Activated naive CD4-positive, alpha-beta T cell treated with anti-CD3 and anti-CD28 coated beads, Interleukin-2, amount 50 U/mL, for 72 hours (primary cell): ENCODE data around the gene HSPA1L. TPM values are rescaled to one million over a fixed set of nuclear protein-coding genes. Genes with fewer than 3 reads are reported as not detected.

Experiments used
- ATAC-seq, 2 donors: fragments of 150-1000 bp; cut with Tn5 transposase; 2 replicates each; pipeline ENCODE4 v1.10.0; 2021; ENCODE audit warnings: mild to moderate bottlenecking in 2 of 2, moderate library complexity in 2 of 2
- DNase-seq, 2 donors: peaks; one replicate each; pipeline ENCODE4 v3.0.0; 2021 to 2022; ENCODE audit warnings: low spot score in 2 of 2
- H3K27ac Mint-ChIP-seq, 2 donors: one replicate each; pipeline ENCODE4 v1.8.0; 2022; ENCODE audit warnings: mild to moderate bottlenecking in 2 of 2, mixed read lengths in 2 of 2
- H3K36me3 Mint-ChIP-seq, 2 donors: one replicate each; pipeline ENCODE4 v1.8.0; 2022; ENCODE audit warnings: mixed read lengths in 2 of 2
- H3K9me3 Mint-ChIP-seq, 2 donors: one replicate each; pipeline ENCODE4 v1.8.0; 2022; ENCODE audit warnings: mixed read lengths in 2 of 2
- total RNA-seq, 2 donors: library from RNA; stranded (reverse); gene quantifications; one replicate each; pipeline ENCODE4 v1.2.3, GENCODE V29; 2022

The HSPA1L gene
- total RNA-seq, 2 donors from 2014 or later, result 2.3 to 2.8 TPM

DNA sequence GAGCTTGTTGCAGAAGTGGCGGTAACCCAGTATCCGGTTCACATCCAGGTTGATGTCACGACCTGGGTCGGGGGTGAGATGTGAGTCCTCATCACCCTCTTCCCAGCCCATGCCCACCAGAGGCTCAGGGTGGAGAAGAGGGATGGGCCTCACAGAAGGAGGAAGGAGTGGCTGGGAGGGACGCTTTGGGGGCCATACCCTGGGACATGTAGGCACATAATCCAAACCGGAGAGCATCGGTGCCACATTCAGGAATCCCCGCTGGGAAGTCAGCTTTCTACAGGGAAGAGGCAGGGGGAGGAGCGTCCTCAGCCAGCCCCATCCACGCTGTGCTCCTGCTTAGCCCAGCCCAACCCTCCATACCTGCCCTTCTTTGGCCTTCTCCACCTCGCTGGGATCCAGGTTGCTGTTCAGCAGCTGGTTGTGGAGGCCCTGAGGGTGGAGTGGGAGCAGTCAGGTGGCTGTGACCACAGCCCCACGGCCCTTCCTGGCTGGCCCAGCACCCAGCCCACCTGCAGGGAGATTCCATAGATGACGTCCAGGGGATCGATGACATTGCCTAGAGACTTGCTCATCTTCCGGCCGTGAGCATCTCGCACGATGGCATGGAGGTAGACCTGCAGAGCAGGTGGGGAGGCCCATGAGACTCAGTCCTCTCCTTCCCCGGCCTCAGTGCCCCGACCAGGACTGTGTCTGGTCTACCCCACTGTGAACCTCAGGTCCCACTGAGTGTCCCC lies 34.4 kb downstream of the HSPA1L start:
- ATAC-seq, result no peak
- Mint-ChIP-seq H3K36me3 (peaks cover 0 to 11% of the 10 kb centered on the region in 2 donors), H3K9me3 (no peaks in the 10 kb centered on the region), H3K27ac (peak overlapping the region in 1 of 2 donors; percentile 63)
- DNase-seq, result no peak

DNA sequence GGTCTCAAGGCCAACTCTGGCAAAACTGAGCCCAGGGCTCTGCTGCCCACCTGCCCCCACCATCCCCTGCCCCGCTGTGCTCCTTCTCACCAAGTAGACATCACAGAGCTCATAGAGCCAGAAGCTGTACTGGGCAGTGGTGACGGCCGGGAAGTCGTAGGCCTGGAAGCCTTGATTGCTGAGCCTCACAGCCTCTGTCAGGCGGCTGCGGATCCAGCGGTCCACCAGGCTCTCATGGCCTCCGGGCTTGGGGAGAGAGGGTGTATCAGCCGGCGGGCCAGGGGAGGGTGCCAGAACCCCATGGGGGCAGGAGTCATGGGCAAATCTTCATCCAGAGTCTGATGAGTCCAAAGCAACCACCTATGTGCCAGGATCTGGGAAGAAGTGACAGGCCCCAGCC lies 35.2 kb downstream of the HSPA1L start:
- ATAC-seq (no peak), DNase-seq (no peak)
- Mint-ChIP-seq H3K9me3 (no peaks in the 10 kb centered on the region), H3K27ac (no peak overlapping the region), H3K36me3 (peaks cover 0 to 11% of the 10 kb centered on the region in 2 donors)

DNA sequence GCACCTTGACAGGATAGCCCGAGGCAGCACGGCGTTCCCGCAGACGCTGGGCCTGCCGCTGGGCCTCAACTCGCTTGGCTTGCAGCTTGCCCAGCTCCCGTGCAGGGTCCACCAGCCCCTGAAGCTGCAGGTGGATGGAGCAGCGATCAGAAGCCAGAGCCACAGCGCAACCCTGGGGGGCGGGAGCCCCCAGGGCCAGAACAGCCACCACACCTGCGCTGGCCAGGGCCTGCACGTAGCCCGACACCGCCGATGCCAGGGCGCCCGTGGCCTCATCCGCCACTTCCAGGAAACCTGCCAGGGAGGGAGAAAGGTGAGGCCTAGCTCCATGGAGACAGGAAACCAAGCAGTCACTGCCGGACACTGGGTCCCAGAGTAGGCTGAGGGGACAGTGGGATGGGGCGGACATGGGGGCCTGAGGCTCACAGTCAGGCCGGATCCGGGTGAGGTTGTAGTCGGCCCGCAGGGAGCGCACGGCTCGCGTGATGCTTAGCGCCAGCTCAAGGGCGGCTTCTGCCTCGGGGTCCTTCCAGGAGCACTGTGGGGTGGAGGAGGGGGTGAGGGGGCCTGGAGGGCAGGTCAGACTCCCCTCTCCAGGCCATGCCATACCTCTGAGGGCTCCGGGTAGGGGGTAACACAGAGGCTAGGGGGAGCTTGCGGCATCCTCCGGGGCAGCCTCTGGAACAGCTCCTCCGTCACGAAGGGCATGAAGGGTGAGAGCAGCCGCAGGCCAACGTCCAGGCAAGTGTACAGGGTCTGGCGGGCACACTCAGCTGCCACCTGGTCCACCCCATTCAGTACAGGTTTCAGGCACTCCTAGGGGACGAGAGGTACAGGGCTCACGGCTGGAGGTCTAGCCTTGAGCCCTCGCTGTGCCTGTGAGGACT lies 35.8 kb downstream of the HSPA1L start:
- Mint-ChIP-seq H3K27ac (no peak overlapping the region), H3K9me3 (no peaks in the 10 kb centered on the region), H3K36me3 (peaks cover 0 to 9% of the 10 kb centered on the region in 2 donors)
- DNase-seq (no peak), ATAC-seq (no peak)

DNA sequence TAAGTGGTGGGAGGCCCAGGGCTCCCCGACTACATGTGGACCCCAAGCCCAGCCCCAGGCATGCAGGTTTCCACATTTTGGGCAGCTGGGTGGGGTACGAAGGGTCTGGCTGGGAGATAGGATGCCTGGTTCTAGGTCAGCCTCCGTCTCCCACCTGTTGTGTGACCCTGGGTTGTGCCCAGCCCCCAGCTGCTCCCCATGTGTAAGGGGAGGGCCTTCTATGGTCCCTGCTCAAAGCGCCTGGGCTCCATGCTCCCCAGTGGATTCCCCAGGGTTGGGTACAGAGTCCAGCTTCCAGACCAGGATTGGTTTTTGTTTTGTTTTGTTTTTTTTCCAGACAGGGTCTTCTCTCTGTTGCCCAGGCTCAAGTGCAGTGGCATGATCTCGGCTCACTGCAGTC lies 36.9 kb downstream of the HSPA1L start:
- DNase-seq, result no peak
- H3K9me3 Mint-ChIP-seq, result no peaks in the 10 kb centered on the region
- no peak for ATAC-seq
- peaks cover 0 to 5% of the 10 kb centered on the region in 2 donors for H3K36me3 Mint-ChIP-seq
- no peak overlapping the region for H3K27ac Mint-ChIP-seq

DNA sequence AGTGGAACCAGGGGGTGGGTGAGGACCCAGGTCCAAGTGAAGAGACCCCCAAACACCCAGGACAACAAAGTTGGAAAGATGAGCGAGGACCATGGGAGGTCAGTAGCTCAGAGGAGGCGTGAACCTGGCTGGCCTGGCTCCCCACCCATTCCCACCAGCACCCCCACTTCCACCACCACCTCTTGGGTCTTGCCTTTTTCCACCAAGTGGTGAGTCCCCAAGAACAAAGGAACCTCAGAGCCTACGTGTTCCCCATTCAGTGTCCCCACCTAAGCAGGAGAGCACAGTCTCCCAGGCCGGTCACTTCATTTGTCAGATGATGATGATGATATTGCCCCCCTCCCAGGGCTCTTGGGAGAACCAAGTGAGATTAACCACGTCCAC lies 37.4 kb downstream of the HSPA1L start:
- Mint-ChIP-seq H3K36me3 (peaks cover 0 to 5% of the 10 kb centered on the region in 2 donors), H3K9me3 (no peaks in the 10 kb centered on the region), H3K27ac (no peak overlapping the region)
- DNase-seq, result no peak
- no peak for ATAC-seq

DNA sequence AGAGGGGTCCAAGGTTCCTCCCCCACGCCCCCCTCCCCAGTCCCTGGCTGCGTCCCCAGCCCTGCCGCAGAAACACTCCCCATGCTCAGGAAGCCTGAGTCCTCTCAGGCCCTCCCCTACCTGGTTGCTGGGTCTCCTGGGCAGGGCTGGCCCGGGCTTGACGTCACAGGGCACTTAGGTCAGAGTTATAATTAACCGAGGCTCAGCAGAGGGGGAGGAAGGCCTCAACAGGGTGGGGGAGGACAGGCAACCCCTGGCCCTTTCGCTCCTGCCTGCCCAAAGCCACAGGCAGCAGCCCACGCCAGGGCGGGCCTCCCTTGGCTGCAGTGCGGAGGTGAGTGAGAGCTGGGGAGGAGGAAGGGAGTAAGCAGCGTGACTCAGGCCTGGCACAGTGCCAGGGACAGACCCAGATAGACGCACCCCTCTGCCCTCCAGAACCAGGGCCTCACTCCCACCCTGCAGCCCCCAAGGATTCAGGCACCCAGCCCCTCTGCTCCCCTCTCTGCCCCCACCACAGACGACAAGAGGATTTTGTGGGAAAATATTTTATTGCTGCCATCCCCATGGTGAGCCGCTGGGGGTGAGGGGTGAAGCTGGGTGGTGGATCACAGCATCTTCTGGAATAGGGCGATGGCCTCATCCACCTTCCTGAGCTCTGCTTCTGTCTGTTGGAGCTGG lies 38.0 kb downstream of the HSPA1L start, which contains the start of gene VWA7:
VWA7 (minus strand) TSS at position 340 of the 678 bp plus-strand sequence. CDS start 549 bp downstream, outside the sequence.
- H3K27ac Mint-ChIP-seq, result peak within 1 kb of the TSS; percentile 29 to 63
- DNase-seq (peak; percentile 69 to 84), ATAC-seq (peak; percentile 92 to 94)
- no peaks in the 10 kb centered on the region for H3K9me3 Mint-ChIP-seq
- peaks cover 0 to 5% of the 10 kb centered on the region in 2 donors for H3K36me3 Mint-ChIP-seq

DNA sequence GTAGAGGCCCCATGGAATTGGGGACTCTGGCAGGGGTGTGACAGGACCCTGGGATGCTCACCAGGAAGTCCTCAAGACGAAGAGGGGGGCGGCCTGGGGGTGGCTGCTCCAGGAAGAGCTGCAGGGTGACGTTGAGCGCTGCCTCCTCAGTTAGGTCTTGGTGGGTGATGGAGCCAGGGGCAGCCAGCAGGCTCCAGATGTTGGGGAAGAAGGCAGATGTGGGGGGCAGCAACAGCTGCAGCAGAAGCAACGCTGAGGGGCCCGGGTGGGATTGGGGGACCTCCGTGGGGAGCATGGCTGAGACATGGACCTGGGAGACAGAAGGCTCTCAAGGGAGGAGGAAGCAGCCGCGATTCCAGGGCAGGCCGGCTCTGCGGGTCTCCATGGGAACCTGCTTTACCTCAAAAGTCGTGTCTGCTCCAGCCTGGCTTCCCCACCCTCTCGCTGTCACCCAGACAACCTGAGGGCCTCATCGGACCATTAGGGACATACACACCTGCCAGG lies 38.5 kb downstream of the HSPA1L start:
- H3K9me3 Mint-ChIP-seq, result no peaks in the 10 kb centered on the region
- ATAC-seq, result no peak
- no peak for DNase-seq
- peak overlapping the region; percentile 29 to 63 for H3K27ac Mint-ChIP-seq
- peaks cover 0 to 5% of the 10 kb centered on the region in 2 donors for H3K36me3 Mint-ChIP-seq

DNA sequence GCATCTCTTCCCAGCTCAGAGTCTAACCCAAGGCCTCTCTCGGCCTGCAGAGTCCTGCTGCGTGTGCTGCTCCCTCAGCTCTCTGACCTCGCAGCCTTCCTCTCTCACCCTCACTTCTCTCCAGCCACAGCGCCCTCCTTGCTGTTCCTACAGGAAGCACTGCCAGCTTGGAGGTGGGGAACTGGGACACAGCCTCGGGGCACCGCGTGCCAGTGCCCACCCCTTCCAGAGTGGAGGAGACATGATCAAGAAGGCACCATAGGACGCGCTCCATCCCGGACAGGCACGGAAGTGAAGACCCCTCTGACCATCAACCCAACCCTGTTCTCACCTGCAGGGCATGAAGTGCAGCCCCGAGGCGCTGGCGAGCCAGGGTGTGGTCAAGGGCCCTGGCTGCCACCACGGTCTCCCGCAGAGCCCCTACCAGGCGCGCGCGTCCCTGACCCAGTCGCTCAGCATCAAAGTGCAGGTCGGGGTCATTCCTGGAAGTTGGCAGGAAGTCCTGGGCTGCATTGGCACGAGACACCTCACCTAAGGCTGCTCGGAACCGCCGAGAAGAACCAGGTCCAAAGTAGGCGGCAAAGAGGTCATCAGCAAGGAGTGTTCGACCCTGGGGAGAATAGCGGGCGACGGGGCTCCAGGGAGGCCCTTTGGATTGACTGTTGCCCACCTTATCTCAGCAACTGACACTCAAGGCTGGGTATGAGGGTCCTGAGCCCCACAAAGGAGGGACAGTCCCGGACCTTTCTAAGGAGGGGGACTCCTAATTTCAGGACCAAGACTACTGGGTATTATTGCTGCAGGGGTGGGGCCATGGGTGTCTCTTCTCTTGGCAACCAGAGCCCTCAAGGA lies 39.2 kb downstream of the HSPA1L start:
- peak overlapping the region; percentile 29 to 63 for H3K27ac Mint-ChIP-seq
- ATAC-seq (no peak), DNase-seq (no peak)
- H3K9me3 Mint-ChIP-seq, result no peaks in the 10 kb centered on the region
- peaks cover 0 to 1% of the 10 kb centered on the region in 2 donors for H3K36me3 Mint-ChIP-seq

DNA sequence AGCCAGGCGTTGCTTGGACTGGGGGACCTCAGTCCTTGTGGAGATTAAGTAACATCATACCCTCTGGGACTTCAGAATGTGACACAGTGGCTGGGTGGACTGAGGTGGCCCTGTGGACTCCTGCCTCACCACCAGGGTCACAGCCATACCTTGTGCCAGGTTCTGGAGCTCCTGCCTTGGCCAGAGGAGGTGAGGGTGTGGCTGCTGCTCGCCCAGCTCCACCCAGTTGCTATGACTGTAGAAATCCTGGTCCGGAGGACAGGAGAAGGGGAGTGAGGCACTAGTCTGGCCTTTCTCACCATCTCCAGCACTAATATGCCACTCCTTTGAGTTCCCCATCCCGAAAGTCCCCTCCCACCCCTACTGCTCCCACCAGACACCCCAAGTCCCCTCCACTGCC lies 39.9 kb downstream of the HSPA1L start:
- DNase-seq, result no peak
- ATAC-seq, result no peak
- peak overlapping the region in 1 of 2 donors; percentile 63 for H3K27ac Mint-ChIP-seq
- H3K9me3 Mint-ChIP-seq, result no peaks in the 10 kb centered on the region
- H3K36me3 Mint-ChIP-seq, result no peaks in the 10 kb centered on the region

DNA sequence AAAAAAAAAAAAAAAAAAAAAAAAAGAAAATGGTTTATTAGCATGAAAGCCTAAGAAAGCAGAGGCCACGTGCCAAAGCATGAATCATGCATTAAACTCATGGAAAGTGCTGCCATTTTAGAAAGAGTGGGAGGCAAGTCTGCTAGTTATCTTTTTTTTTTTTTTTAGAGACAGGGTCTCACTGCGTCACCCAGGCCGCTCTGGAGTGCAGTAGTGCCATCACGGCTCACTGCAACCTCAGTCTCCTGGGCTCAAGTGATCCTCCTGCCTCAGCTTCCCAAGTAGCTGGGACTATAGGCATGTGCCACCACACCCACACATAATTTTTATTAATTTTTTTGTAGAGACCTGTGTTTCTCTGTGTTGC lies 43.1 kb downstream of the HSPA1L start:
- Mint-ChIP-seq H3K36me3 (no peaks in the 10 kb centered on the region), H3K9me3 (no peaks in the 10 kb centered on the region), H3K27ac (no peak overlapping the region)
- ATAC-seq (peak in 1 of 2 donors; percentile 52), DNase-seq (no peak)

DNA sequence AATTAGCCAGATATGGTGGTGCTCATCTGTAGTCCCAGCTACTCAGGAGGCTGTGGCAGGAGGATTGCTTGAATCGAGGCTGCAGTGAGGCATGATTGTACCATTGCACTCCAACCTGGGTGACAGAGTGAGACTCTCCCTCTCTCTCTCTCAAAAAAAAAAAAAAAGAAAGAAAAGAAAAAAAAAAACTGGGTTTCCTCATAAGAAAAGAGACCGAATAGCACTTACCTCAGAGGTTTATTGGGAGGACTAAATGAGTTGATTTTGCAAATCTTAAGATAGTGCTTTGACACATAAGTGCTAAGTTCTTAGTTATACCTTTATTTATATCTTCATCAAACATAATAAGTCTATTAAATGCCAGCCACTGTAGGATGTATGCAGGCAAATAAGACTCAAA lies 44.2 kb downstream of the HSPA1L start:
- H3K9me3 Mint-ChIP-seq, result no peaks in the 10 kb centered on the region
- DNase-seq (no peak), ATAC-seq (no peak)
- H3K27ac Mint-ChIP-seq, result no peak overlapping the region
- no peaks in the 10 kb centered on the region for H3K36me3 Mint-ChIP-seq

DNA sequence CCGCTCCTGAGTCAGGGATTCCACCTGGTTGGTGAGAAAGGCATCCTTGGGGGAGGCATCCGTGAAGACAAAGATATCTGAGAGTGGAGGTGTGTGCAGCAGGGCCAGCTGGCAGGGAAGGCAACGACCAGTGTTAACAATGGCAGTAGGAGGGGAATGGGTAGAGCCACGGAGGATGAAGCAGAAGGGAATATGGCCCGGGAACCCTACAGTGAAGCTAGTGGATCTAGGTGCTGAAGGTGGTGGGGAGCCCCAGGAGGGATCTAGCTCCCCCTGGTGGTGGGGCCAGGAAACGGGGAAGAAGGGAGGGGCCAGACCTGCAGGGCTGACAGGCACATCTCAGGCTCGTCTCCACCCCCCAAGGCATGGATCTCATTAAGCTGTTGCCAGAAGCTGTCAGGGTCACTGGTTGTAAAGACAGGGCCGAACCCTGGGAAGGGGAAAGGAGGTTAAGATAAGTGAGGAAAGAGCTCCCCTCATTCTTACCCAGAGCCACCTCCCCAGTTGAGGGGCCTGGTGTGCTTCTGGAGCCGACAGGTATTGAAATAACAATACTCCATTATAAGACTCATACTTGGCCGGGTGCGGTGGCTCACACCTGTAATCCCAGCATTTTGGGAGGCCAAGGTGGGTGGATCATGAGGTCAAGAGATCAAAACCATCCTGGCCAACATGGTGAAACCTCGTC lies 45.3 kb downstream of the HSPA1L start:
- ATAC-seq, result peak; percentile 62 to 85
- peak in 1 of 2 donors; percentile 92 for DNase-seq
- no peak overlapping the region for H3K27ac Mint-ChIP-seq
- H3K9me3 Mint-ChIP-seq, result no peaks in the 10 kb centered on the region
- no peaks in the 10 kb centered on the region for H3K36me3 Mint-ChIP-seq

DNA sequence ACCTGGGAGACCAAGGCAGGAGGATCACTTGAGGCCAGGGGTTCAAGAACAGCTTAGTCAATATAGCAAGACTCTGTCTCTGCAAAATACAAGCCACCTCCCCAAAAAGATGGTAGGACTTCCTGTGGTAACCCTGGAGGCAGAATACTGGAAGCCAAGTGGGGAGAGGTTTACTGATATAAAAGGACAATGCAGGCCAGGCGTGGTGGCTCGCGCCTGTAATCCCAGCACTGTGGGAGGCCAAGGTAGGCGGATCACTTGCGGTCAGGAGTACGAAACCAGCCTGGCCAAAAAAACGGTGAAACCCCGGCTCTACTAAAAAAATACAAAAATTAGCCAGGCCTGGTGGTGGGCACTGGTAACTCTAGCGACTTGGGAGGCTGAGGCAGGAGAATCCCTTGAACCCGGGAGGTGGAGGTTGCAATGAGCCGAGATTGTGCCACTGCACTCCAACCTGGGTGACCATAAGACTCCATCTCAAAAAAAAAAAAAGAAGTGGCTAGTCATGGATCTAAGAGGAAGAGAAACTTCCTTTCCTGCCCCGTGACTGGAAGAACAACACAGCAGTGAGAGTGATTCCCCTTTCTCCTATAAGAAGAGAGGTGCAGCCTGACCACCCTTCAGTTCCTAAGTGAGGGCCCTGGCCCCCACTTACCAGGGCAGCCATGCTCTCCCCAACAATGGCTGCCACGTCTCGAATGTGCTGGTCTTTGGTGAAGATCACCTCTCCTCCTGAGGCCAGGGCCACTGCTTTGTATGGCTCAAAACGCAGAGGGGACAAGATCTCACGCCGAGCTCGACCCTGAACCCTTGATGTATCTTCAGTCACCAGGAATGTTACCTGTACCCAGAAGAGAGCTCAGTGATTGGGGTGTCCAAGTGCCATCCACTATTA lies 46.5 kb downstream of the HSPA1L start:
- no peak for ATAC-seq
- H3K9me3 Mint-ChIP-seq, result no peaks in the 10 kb centered on the region
- peaks cover 0 to 4% of the 10 kb centered on the region in 2 donors for H3K36me3 Mint-ChIP-seq
- no peak overlapping the region for H3K27ac Mint-ChIP-seq
- no peak for DNase-seq

DNA sequence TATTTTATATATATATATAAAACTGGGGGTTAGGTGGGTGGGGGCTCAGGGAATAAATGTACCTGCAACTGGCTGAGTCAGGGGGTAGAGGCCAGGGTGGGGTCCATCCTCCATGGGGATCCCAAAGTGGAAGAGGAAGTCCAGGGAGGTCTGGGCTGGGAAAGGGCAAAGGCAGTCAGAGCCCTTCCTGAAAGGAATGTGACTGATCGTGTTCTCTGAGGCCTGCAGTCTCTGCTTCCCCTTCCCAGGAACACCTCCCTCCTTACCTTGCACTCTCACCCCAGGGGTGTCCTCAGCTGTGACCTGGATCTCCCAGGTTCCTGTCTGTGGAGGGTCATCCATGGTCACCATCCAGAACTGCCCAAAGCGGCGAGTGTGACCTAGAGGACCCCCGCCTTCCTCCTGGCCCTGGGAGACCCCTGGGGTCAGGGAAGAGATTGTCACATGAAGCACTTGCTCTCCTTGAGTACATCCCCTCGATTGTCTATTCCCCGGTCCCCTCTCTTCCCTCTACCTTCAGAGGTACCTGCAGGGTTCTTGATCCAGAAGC lies 47.9 kb downstream of the HSPA1L start:
- no peak for ATAC-seq
- no peak for DNase-seq
- H3K36me3 Mint-ChIP-seq, result peaks cover 5 to 8% of the 10 kb centered on the region in 2 donors
- no peak overlapping the region for H3K27ac Mint-ChIP-seq
- H3K9me3 Mint-ChIP-seq, result no peaks in the 10 kb centered on the region
